ENCODE data around the gene ZNF260. TPM values are rescaled to one million over a fixed set of nuclear protein-coding genes. Genes with fewer than 3 reads are reported as not detected.

Gene ZNF260
- total RNA-seq, 1 experiment from 2014 or later: 24.1 TPM

GRCh38 chr19:36573020-36573894 lies 45.2 kb upstream of the ZNF260 start, which contains the start of gene ZNF529 (continued):
- TF ChIP-seq ZNF532 (CRISPR knock-in tag; IDR thresholded peaks at IDR 0.05; ENCODE audit: borderline replicate concordance) (no peak), ATF1 (CRISPR knock-in tag; IDR thresholded peaks at IDR 0.05) (no peak), MYBL2 (CRISPR knock-in tag; IDR thresholded peaks at IDR 0.05) (peak; percentile 89), NR1H2 (CRISPR knock-in tag; IDR thresholded peaks at IDR 0.05) (no peak), ESRRA (CRISPR knock-in tag; IDR thresholded peaks at IDR 0.05; ENCODE audit: borderline replicate concordance) (no peak), SOX15 (CRISPR knock-in tag; IDR thresholded peaks at IDR 0.05) (no peak), GABPB1 (CRISPR knock-in tag; IDR thresholded peaks at IDR 0.05) (peak; percentile 86), CDX4 (CRISPR knock-in tag; IDR thresholded peaks at IDR 0.05; ENCODE audit: borderline replicate concordance) (no peak), GTF2I (CRISPR knock-in tag; conservative IDR thresholded peaks at IDR 0.05) (no peak), AFF4 (CRISPR knock-in tag; IDR thresholded peaks at IDR 0.05; ENCODE audit: borderline replicate concordance) (no peak; the same call in 1 of the 2 replicates), AR (CRISPR knock-in tag; IDR thresholded peaks at IDR 0.05) (no peak), PRDM15 (CRISPR knock-in tag; IDR thresholded peaks at IDR 0.05) (no peak), USF2 (CRISPR knock-in tag; IDR thresholded peaks at IDR 0.05) (peak; percentile 45; the same call in 1 of the 2 replicates), ZNF317 (CRISPR knock-in tag; IDR thresholded peaks at IDR 0.05; ENCODE audit: borderline replicate concordance, low read depth) (no peak), ATF2 (CRISPR knock-in tag; IDR thresholded peaks at IDR 0.05; ENCODE audit: borderline replicate concordance, low read depth) (no peak), ZNF671 (CRISPR knock-in tag; IDR thresholded peaks at IDR 0.05) (no peak), IRF2 (CRISPR knock-in tag; IDR thresholded peaks at IDR 0.05; ENCODE audit: borderline replicate concordance, low read depth) (no peak)
